Panc1 (cell line): ENCODE data around the gene WDR59.

Experiments
- POLR2AphosphoS5 ChIP-seq: IDR thresholded peaks from 2 replicates; pipeline ENCODE4 v1.6.1; 2012; ENCODE audit warnings: mild to moderate bottlenecking, low read depth, low read length, moderate library complexity
- TCF7L2 ChIP-seq: IDR thresholded peaks from 2 replicates; pipeline ENCODE4 v1.6.1; 2011; ENCODE audit warnings: mild to moderate bottlenecking, low read depth, low read length, inconsistent platforms
- TF ChIP-seq, protein P1 (sequence below): fragments of 450-650 bp; IDR thresholded peaks from 2 replicates; pipeline ENCODE4 v1.5.1; 2017; ENCODE audit warnings: mild to moderate bottlenecking
- TF ChIP-seq, protein P2 (sequence below), 2 experiments: IDR thresholded peaks; 2 replicates each; pipeline ENCODE4 v1.6.1; 2011 to 2012; ENCODE audit warnings: low read depth in 2 of 2, control low read depth in 1 of 2, low read length in 1 of 2, mild to moderate bottlenecking in 1 of 2, moderate library complexity in 1 of 2; ENCODE audit not compliant: insufficient read depth in 1 of 2

DNA sequence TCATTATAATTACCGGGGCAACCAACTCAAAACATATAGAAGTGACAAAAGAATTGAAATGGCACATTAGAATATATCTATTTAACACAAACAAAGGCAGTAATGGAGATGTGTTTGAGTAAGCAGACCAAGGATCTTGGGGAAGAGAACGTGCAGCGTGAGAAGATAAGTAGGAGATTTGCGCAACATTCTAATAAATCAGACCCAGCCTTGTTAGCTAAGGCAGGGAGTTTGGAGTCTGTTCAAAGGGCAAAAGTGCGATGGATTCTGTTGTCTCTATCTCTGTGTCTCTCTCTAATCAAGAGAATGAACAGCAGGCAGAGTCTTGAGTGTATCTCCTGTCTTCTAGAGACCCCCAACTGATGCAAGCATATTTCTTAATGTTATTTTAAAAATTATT, 155.3 kb downstream of the WDR59 start:
- TF ChIP-seq POLR2AphosphoS5, result no peak
- TF ChIP-seq, protein P1, sequence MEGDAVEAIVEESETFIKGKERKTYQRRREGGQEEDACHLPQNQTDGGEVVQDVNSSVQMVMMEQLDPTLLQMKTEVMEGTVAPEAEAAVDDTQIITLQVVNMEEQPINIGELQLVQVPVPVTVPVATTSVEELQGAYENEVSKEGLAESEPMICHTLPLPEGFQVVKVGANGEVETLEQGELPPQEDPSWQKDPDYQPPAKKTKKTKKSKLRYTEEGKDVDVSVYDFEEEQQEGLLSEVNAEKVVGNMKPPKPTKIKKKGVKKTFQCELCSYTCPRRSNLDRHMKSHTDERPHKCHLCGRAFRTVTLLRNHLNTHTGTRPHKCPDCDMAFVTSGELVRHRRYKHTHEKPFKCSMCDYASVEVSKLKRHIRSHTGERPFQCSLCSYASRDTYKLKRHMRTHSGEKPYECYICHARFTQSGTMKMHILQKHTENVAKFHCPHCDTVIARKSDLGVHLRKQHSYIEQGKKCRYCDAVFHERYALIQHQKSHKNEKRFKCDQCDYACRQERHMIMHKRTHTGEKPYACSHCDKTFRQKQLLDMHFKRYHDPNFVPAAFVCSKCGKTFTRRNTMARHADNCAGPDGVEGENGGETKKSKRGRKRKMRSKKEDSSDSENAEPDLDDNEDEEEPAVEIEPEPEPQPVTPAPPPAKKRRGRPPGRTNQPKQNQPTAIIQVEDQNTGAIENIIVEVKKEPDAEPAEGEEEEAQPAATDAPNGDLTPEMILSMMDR, result no peak
- no peak for TF ChIP-seq TCF7L2
- TF ChIP-seq, protein P2, sequence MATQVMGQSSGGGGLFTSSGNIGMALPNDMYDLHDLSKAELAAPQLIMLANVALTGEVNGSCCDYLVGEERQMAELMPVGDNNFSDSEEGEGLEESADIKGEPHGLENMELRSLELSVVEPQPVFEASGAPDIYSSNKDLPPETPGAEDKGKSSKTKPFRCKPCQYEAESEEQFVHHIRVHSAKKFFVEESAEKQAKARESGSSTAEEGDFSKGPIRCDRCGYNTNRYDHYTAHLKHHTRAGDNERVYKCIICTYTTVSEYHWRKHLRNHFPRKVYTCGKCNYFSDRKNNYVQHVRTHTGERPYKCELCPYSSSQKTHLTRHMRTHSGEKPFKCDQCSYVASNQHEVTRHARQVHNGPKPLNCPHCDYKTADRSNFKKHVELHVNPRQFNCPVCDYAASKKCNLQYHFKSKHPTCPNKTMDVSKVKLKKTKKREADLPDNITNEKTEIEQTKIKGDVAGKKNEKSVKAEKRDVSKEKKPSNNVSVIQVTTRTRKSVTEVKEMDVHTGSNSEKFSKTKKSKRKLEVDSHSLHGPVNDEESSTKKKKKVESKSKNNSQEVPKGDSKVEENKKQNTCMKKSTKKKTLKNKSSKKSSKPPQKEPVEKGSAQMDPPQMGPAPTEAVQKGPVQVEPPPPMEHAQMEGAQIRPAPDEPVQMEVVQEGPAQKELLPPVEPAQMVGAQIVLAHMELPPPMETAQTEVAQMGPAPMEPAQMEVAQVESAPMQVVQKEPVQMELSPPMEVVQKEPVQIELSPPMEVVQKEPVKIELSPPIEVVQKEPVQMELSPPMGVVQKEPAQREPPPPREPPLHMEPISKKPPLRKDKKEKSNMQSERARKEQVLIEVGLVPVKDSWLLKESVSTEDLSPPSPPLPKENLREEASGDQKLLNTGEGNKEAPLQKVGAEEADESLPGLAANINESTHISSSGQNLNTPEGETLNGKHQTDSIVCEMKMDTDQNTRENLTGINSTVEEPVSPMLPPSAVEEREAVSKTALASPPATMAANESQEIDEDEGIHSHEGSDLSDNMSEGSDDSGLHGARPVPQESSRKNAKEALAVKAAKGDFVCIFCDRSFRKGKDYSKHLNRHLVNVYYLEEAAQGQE (IDR thresholded peaks at IDR 0.05; ENCODE audit: insufficient read depth in 1 of 2, low read depth in 2 of 2, low read length in 1 of 2), result no peak
